ENCODE measurements around the gene CPSF6.

DNA sequence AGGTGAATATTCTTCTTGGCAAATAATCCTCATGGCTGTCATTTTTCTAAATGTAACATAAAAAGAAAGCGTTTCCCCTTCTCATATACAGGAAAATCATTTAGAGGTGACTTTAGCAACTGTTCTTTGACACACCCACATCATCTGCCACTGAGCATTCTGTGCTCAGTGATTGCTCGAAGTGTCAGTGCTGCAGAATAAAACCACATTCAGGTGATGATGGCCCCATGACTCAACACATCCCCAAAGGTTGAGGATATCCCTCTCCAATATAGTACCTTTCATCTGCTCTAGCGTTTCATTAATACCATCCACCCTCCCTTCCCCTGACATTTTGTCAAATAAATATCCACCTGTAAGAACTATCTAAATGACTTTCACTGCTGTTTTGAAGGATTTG is 28.7 kb upstream of the CPSF6 start:
- TF ChIP-seq, protein P1, sequence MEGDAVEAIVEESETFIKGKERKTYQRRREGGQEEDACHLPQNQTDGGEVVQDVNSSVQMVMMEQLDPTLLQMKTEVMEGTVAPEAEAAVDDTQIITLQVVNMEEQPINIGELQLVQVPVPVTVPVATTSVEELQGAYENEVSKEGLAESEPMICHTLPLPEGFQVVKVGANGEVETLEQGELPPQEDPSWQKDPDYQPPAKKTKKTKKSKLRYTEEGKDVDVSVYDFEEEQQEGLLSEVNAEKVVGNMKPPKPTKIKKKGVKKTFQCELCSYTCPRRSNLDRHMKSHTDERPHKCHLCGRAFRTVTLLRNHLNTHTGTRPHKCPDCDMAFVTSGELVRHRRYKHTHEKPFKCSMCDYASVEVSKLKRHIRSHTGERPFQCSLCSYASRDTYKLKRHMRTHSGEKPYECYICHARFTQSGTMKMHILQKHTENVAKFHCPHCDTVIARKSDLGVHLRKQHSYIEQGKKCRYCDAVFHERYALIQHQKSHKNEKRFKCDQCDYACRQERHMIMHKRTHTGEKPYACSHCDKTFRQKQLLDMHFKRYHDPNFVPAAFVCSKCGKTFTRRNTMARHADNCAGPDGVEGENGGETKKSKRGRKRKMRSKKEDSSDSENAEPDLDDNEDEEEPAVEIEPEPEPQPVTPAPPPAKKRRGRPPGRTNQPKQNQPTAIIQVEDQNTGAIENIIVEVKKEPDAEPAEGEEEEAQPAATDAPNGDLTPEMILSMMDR (IDR thresholded peaks at IDR 0.05 in 4 of 5, conservative IDR thresholded peaks at IDR 0.05 in 1 of 5), result no peak
- TF ChIP-seq POLR2A (IDR thresholded peaks at IDR 0.05), result no peak

All from gastrocnemius medialis (tissue), 4 donors.